ENCODE measurements around the gene TCF25. TPM values are rescaled to one million over a fixed set of nuclear protein-coding genes. Genes with fewer than 3 reads are reported as not detected.

The TCF25 gene
- total RNA-seq, 1 donor from 2014 or later = 323 TPM

- Mint-ChIP-seq H3K27ac (no peak overlapping the region), H3K27me3 (ENCODE audit: low read depth) (no peaks in the 10 kb centered on the region), H3K36me3 (peaks cover 3% of the 10 kb centered on the region), H3K4me3 (no peak overlapping the region), H3K4me1 (peaks cover 10% of the 10 kb centered on the region), H3K9me3 (no peaks in the 10 kb centered on the region)
- DNase-seq (ENCODE audit: low spot score in 2 of 2, unreplicated experiment in 2 of 2) = no peak
- TF ChIP-seq CTCF (IDR thresholded peaks at IDR 0.05; ENCODE audit: unreplicated experiment) = no peak
Measured at GRCh38 chr16:89845417-89845816, 28.0 kb upstream of the TCF25 start.

GRCh38 chr16:89847051-89847939 lies 26.1 kb upstream of the TCF25 start:
- H3K27me3 Mint-ChIP-seq (ENCODE audit: low read depth) = no peaks in the 10 kb centered on the region
- H3K27ac Mint-ChIP-seq = peak overlapping the region; percentile 64
- H3K9me3 Mint-ChIP-seq = no peaks in the 10 kb centered on the region
- DNase-seq (ENCODE audit: low spot score in 2 of 2, unreplicated experiment in 2 of 2) = no peak
- no peak overlapping the region for H3K4me3 Mint-ChIP-seq
- H3K36me3 Mint-ChIP-seq = peaks cover 3% of the 10 kb centered on the region
- TF ChIP-seq CTCF (IDR thresholded peaks at IDR 0.05; ENCODE audit: unreplicated experiment) = no peak
- peaks cover 10% of the 10 kb centered on the region for H3K4me1 Mint-ChIP-seq

DNA sequence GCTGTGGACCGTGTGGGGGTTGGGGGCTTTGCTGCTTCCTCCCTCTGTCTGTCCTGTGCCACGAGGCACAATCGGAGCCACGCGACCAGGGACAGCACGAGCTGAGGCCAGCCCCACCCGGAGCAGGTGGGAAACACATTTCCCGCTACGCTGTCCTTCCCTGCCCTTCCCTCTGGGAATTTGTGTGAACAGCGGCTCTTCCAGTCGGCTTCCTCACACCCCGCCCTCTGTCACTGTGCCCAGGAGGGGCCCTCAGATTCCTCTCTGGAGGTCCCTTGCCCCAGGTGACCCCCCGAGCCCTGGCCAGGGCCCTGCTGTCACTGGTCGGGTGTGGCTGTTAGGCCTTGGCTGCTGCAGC lies 25.5 kb upstream of the TCF25 start:
- Mint-ChIP-seq H3K36me3 (peaks cover 3% of the 10 kb centered on the region), H3K9me3 (no peaks in the 10 kb centered on the region), H3K27ac (peak overlapping the region; percentile 64), H3K27me3 (ENCODE audit: low read depth) (no peaks in the 10 kb centered on the region), H3K4me1 (peaks cover 5% of the 10 kb centered on the region), H3K4me3 (no peak overlapping the region)
- no peak for TF ChIP-seq CTCF (IDR thresholded peaks at IDR 0.05; ENCODE audit: unreplicated experiment)
- DNase-seq (ENCODE audit: low spot score in 2 of 2, unreplicated experiment in 2 of 2) = no peak

DNA sequence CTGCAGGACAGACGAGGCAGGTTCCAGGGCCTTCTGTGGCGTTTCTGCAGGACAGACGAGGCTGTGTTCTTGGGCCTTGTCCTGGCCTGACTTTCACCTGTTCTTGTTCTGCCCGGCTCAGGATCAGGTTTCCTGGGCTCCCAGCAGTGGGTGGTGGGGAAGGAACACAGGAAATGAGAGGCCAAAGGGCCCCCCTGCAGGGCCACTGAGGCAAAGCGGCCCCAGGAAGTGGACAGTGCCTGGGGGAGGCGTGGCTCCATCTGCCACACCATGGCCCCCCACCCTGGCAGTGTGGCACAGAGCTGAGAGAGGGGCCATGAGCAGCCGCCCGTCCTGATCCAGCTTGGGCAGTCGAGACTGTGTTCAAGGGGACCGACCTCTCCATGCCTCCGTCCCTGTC lies 24.4 kb upstream of the TCF25 start:
- no peak overlapping the region for H3K27ac Mint-ChIP-seq
- no peaks in the 10 kb centered on the region for H3K27me3 Mint-ChIP-seq (ENCODE audit: low read depth)
- peaks cover 3% of the 10 kb centered on the region for H3K36me3 Mint-ChIP-seq
- no peak for TF ChIP-seq CTCF (IDR thresholded peaks at IDR 0.05; ENCODE audit: unreplicated experiment)
- no peak overlapping the region for H3K4me3 Mint-ChIP-seq
- DNase-seq (ENCODE audit: low spot score in 2 of 2, unreplicated experiment in 2 of 2) = no peak
- no peaks in the 10 kb centered on the region for H3K9me3 Mint-ChIP-seq
- peaks cover 4% of the 10 kb centered on the region for H3K4me1 Mint-ChIP-seq

- no peak for DNase-seq (ENCODE audit: low spot score in 2 of 2, unreplicated experiment in 2 of 2)
- no peaks in the 10 kb centered on the region for H3K9me3 Mint-ChIP-seq
- H3K36me3 Mint-ChIP-seq = peaks cover 3% of the 10 kb centered on the region
- H3K4me3 Mint-ChIP-seq = no peak overlapping the region
- H3K27ac Mint-ChIP-seq = no peak overlapping the region
- H3K4me1 Mint-ChIP-seq = no peaks in the 10 kb centered on the region
- H3K27me3 Mint-ChIP-seq (ENCODE audit: low read depth) = no peaks in the 10 kb centered on the region
- no peak for TF ChIP-seq CTCF (IDR thresholded peaks at IDR 0.05; ENCODE audit: unreplicated experiment)
Measured at GRCh38 chr16:89853306-89853993, 19.9 kb upstream of the TCF25 start.

All from mesothelial cell of epicardium (in vitro differentiated cells).